Kidney epithelial cell (primary cell): Measurements from ENCODE around the gene CCR9. TPM values are rescaled to one million over a fixed set of nuclear protein-coding genes. Genes with fewer than 3 reads are reported as not detected.

Experiments used
- DNase-seq: peaks from one replicate; pipeline ENCODE4 v3.0.0-alpha.2; 2010; ENCODE audit warnings: low read depth
- H3K27me3 ChIP-seq: 2 replicates; pipeline ENCODE4 v1.6.0; 2011; ENCODE audit warnings: low read length; ENCODE audit not compliant: control insufficient read depth, insufficient read depth
- H3K36me3 ChIP-seq: 2 replicates; pipeline ENCODE4 v1.5.1; 2011; ENCODE audit warnings: low read length; ENCODE audit not compliant: control insufficient read depth, insufficient read depth
- H3K4me3 ChIP-seq: 2 replicates; pipeline ENCODE4 v1.5.1; 2011; ENCODE audit warnings: low read depth, mild to moderate bottlenecking, control low read depth, low read length
- CTCF ChIP-seq: IDR thresholded peaks from 2 replicates; pipeline ENCODE4 v1.5.1; 2011; ENCODE audit warnings: mild to moderate bottlenecking, moderate library complexity, low read length, control low read depth, inconsistent platforms; ENCODE audit not compliant: insufficient read depth, poor library complexity, severe bottlenecking
- total RNA-seq: library from RNA; depleted of rRNA; stranded (reverse); fragments of >200 nt; gene quantifications from 2 replicates; pipeline ENCODE4 v1.2.3, GENCODE V29; 2015

The CCR9 gene
- total RNA-seq, 1 donor from 2014 or later: not detected

- no peaks in the 10 kb centered on the region for H3K36me3 ChIP-seq
- no peak for TF ChIP-seq CTCF
- no peaks in the 10 kb centered on the region for H3K27me3 ChIP-seq
- DNase-seq: no peak
- no peak overlapping the region for H3K4me3 ChIP-seq
These were observed 63.8 kb downstream of the CCR9 start for GRCh38 chr3:45950131-45950530.

GRCh38 chr3:45950686-45951600 is 64.6 kb downstream of the CCR9 start:
- H3K36me3 ChIP-seq: no peaks in the 10 kb centered on the region

GRCh38 chr3:45951946-45952345 is 65.6 kb downstream of the CCR9 start:
- H3K36me3 ChIP-seq: no peaks in the 10 kb centered on the region

More at GRCh38 chr3:45950686-45951600, 64.6 kb downstream of the CCR9 start:
- TF ChIP-seq CTCF: no peak
- Histone ChIP-seq H3K4me3 (no peak overlapping the region), H3K27me3 (no peaks in the 10 kb centered on the region)
- DNase-seq: no peak

GRCh38 chr3:45952456-45952855 is 66.1 kb downstream of the CCR9 start:
- H3K36me3 ChIP-seq: no peaks in the 10 kb centered on the region
- H3K4me3 ChIP-seq: no peak overlapping the region
- no peaks in the 10 kb centered on the region for H3K27me3 ChIP-seq
- DNase-seq: no peak
- no peak for TF ChIP-seq CTCF

More at GRCh38 chr3:45951946-45952345, 65.6 kb downstream of the CCR9 start:
- DNase-seq: no peak
- no peak overlapping the region for H3K4me3 ChIP-seq
- H3K27me3 ChIP-seq: no peaks in the 10 kb centered on the region
- no peak for TF ChIP-seq CTCF

Other genes with a start within 250 kb of the CCR9 start
- 19.8 and 27.8 TPM in 2 replicates for gene SACM1L, start 197.1 kb upstream of the CCR9 start, total RNA-seq
- gene SLC6A20, start 90.0 kb upstream of the CCR9 start, total RNA-seq: 0.75 and 1.4 TPM in 2 replicates
- gene LZTFL1, start 44.4 kb upstream of the CCR9 start, total RNA-seq: 28.2 and 29.2 TPM in 2 replicates
- not detected in 2 replicates for gene CXCR6, start 56.9 kb downstream of the CCR9 start, total RNA-seq
- gene FYCO1, start 109.3 kb downstream of the CCR9 start, total RNA-seq: 26.7 and 32.2 TPM in 2 replicates
- not detected in 2 replicates for gene XCR1, start 140.9 kb downstream of the CCR9 start, total RNA-seq